Neural cell (in vitro differentiated cells): Measurements from ENCODE around the gene SLC6A17.

Source experiments
- EP300 ChIP-seq: fragments of 450-650 bp; conservative IDR thresholded peaks from 2 replicates; pipeline ENCODE4 v1.6.1; 2014; ENCODE audit warnings: antibody characterized with exemption, mild to moderate bottlenecking, moderate library complexity; ENCODE audit not compliant: poor library complexity, severe bottlenecking
- EZH2 ChIP-seq: fragments of 200-600, 300-800 bp; shearing (Covaris generic), sonication (generic); IDR thresholded peaks from 2 replicates; pipeline ENCODE4 v1.6.1; 2014; ENCODE audit warnings: antibody characterized with exemption, low read length, borderline replicate concordance, mild to moderate bottlenecking; ENCODE audit not compliant: insufficient read depth, poor library complexity, severe bottlenecking
- MXI1 ChIP-seq: fragments of 450-650 bp; conservative IDR thresholded peaks from 2 replicates; pipeline ENCODE4 v1.6.1; 2014; ENCODE audit warnings: antibody characterized with exemption, mild to moderate bottlenecking; ENCODE audit not compliant: poor library complexity, severe bottlenecking
- POLR2AphosphoS5 ChIP-seq: IDR thresholded peaks from 2 replicates; pipeline ENCODE4 v1.6.1; 2012
- RAD21 ChIP-seq: fragments of 450-650 bp; conservative IDR thresholded peaks from 2 replicates; pipeline ENCODE4 v1.6.1; 2014; ENCODE audit warnings: antibody characterized with exemption, mild to moderate bottlenecking, moderate library complexity
- SMC3 ChIP-seq: fragments of 450-650 bp; conservative IDR thresholded peaks from 2 replicates; pipeline ENCODE4 v1.6.1; 2014; ENCODE audit warnings: antibody characterized with exemption, mild to moderate bottlenecking, moderate library complexity; ENCODE audit not compliant: poor library complexity
- TAF1 ChIP-seq: IDR thresholded peaks from 2 replicates; pipeline ENCODE4 v1.6.1; 2012; ENCODE audit warnings: low read depth
- TF ChIP-seq, protein P1 (sequence below): fragments of 450-650 bp; IDR thresholded peaks from 2 replicates; pipeline ENCODE4 v1.5.1; 2014; ENCODE audit warnings: antibody characterized with exemption, mild to moderate bottlenecking, moderate library complexity; ENCODE audit not compliant: poor library complexity, severe bottlenecking
- TF ChIP-seq, protein P2 (sequence below): IDR thresholded peaks from 2 replicates; pipeline ENCODE4 v1.6.1; 2012; ENCODE audit warnings: borderline replicate concordance

DNA sequence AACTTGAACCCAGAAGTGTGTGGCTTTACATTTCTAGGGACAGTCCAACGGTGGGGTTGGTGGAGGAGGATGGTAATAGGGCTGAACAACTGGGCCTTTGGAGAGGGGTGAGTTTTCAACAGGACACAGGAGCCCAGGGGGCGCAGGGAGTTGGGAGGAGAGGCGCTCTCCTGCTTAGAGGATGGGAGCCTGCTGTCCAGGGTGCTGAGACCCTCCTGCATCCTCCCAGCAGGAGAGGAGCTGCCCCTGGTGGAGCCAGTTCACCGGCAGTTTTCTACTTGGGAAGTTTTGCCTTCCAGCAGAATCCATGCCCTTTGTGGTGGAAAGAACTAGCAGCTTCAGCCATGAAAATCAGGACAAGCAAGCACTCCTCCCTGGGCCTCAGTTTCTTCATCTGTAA, 68.4 kb downstream of the SLC6A17 start:
- TF ChIP-seq RAD21 (no peak), EP300 (no peak), EZH2 (no peak), SMC3 (no peak), TAF1 (no peak), POLR2AphosphoS5 (no peak), MXI1 (no peak)
- TF ChIP-seq, protein P1, sequence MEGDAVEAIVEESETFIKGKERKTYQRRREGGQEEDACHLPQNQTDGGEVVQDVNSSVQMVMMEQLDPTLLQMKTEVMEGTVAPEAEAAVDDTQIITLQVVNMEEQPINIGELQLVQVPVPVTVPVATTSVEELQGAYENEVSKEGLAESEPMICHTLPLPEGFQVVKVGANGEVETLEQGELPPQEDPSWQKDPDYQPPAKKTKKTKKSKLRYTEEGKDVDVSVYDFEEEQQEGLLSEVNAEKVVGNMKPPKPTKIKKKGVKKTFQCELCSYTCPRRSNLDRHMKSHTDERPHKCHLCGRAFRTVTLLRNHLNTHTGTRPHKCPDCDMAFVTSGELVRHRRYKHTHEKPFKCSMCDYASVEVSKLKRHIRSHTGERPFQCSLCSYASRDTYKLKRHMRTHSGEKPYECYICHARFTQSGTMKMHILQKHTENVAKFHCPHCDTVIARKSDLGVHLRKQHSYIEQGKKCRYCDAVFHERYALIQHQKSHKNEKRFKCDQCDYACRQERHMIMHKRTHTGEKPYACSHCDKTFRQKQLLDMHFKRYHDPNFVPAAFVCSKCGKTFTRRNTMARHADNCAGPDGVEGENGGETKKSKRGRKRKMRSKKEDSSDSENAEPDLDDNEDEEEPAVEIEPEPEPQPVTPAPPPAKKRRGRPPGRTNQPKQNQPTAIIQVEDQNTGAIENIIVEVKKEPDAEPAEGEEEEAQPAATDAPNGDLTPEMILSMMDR = no peak
- TF ChIP-seq, protein P2, sequence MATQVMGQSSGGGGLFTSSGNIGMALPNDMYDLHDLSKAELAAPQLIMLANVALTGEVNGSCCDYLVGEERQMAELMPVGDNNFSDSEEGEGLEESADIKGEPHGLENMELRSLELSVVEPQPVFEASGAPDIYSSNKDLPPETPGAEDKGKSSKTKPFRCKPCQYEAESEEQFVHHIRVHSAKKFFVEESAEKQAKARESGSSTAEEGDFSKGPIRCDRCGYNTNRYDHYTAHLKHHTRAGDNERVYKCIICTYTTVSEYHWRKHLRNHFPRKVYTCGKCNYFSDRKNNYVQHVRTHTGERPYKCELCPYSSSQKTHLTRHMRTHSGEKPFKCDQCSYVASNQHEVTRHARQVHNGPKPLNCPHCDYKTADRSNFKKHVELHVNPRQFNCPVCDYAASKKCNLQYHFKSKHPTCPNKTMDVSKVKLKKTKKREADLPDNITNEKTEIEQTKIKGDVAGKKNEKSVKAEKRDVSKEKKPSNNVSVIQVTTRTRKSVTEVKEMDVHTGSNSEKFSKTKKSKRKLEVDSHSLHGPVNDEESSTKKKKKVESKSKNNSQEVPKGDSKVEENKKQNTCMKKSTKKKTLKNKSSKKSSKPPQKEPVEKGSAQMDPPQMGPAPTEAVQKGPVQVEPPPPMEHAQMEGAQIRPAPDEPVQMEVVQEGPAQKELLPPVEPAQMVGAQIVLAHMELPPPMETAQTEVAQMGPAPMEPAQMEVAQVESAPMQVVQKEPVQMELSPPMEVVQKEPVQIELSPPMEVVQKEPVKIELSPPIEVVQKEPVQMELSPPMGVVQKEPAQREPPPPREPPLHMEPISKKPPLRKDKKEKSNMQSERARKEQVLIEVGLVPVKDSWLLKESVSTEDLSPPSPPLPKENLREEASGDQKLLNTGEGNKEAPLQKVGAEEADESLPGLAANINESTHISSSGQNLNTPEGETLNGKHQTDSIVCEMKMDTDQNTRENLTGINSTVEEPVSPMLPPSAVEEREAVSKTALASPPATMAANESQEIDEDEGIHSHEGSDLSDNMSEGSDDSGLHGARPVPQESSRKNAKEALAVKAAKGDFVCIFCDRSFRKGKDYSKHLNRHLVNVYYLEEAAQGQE = no peak
